Body of pancreas (tissue), 4 donors: ENCODE data around the gene OR10P1. TPM values are rescaled to one million over a fixed set of nuclear protein-coding genes. Genes with fewer than 3 reads are reported as not detected.
A peak's percentile ranks its signal among the peaks of the same experiment; 100 is the strongest.

Experiments used
- ATAC-seq: fragments of 150-250 bp; one replicate; pipeline ENCODE4 v1.9.1; 2016
- DNase-seq, 4 donors: peaks; one replicate each; pipeline ENCODE4 v3.0.0-alpha.2; 2019
- H3K27ac ChIP-seq, 4 donors: fragments of 200-600 bp; sonication (generic); 1 replicate in 3 of 4; 2 replicates in 1 of 4; pipeline versions ENCODE4 v1.5.1 to v1.6.1; 2016 to 2019; ENCODE audit warnings: mild to moderate bottlenecking in 1 of 4, mixed read lengths in 1 of 4, moderate library complexity in 1 of 4
- H3K27me3 ChIP-seq, 2 donors: fragments of 200-600 bp; sonication (generic); one replicate each; pipeline ENCODE4 v1.6.0; 2016; ENCODE audit warnings: mild to moderate bottlenecking in 1 of 2
- H3K36me3 ChIP-seq, 2 donors: fragments of 200-600 bp; sonication (generic); replicated peaks in 1 of 2; 2 replicates each; pipeline ENCODE4 v1.5.1; 2016; ENCODE audit warnings: low read depth in 2 of 2; ENCODE audit not compliant: insufficient read depth in 1 of 2
- H3K4me1 ChIP-seq: fragments of 200-600 bp; sonication (generic); one replicate; pipeline ENCODE4 v1.6.0; 2016
- H3K4me3 ChIP-seq, 2 donors: fragments of 200-600 bp; sonication (generic); 1 replicate in 1 of 2; 2 replicates in 1 of 2; pipeline ENCODE4 v1.5.1; 2016 to 2019
- H3K9me3 ChIP-seq, 3 donors: fragments of 200-600 bp; sonication (generic); 1 replicate in 2 of 3; 2 replicates in 1 of 3; pipeline ENCODE4 v1.5.1; 2016
- POLR2A ChIP-seq, 3 donors: fragments of 450-650 bp; IDR thresholded peaks; one replicate each; pipeline ENCODE4 v1.6.1; 2016; ENCODE audit warnings: antibody characterized with exemption in 3 of 3, mild to moderate bottlenecking in 2 of 3
- WGBS, 2 donors: methylation state at CpG; one replicate each; pipeline ENCODE4 v1.1.5; 2017; 5-methylcytosine and 5-hydroxymethylcytosine counted together
- intact Hi-C: fragments of 100-400 bp; cut with DNase I; formaldehyde crosslinking; loops from one replicate; pipeline ENCODE4 v1.15.1; 2023
- total RNA-seq, 2 donors: library from RNA; depleted of rRNA; stranded (reverse); fragments of >200 nt; gene quantifications; one replicate each; pipeline ENCODE4 v1.1.0, GENCODE V29; 2016
- TF ChIP-seq, protein P1 (sequence below), 7 experiments: fragments of 450-650 bp in 4 of 7; fragments of 200-600 bp in 3 of 7; sonication (generic) in 3 of 7; IDR thresholded peaks; one replicate each; pipeline ENCODE4 v1.5.1; 2016 to 2019; ENCODE audit warnings: antibody characterized with exemption in 7 of 7

The OR10P1 gene
- total RNA-seq, 2 donors from 2014 or later = not detected

DNA sequence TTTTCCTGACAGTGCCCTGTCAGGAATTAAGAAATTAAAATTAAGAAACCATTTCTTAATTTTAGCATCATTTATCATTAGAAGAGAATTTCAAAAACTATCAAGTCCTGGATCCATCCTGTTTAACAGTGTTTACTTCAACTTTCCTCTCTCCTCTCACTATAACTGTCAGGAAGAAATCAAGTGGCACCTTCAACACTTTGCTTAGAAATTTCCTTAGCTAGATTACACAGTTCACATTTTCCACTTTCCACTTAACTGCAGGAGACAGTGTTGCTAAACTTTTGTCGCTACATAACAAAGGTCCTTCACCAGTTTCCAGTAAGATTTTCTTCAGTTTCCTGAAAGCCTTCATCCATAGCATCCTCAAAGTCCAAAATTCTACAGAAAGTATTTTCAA is 21.9 kb upstream of the OR10P1 start:
- H3K4me1 ChIP-seq = peaks cover 4% of the 10 kb centered on the region
- H3K36me3 ChIP-seq = no peaks in the 10 kb centered on the region
- H3K27ac ChIP-seq = no peak overlapping the region
- H3K4me3 ChIP-seq = no peak overlapping the region
- intact Hi-C loops = loop anchor here (5.0 kb wide), 1 partner anchor 422 kb away; no protein-coding TSS in a partner anchor
- TF ChIP-seq, protein P1, sequence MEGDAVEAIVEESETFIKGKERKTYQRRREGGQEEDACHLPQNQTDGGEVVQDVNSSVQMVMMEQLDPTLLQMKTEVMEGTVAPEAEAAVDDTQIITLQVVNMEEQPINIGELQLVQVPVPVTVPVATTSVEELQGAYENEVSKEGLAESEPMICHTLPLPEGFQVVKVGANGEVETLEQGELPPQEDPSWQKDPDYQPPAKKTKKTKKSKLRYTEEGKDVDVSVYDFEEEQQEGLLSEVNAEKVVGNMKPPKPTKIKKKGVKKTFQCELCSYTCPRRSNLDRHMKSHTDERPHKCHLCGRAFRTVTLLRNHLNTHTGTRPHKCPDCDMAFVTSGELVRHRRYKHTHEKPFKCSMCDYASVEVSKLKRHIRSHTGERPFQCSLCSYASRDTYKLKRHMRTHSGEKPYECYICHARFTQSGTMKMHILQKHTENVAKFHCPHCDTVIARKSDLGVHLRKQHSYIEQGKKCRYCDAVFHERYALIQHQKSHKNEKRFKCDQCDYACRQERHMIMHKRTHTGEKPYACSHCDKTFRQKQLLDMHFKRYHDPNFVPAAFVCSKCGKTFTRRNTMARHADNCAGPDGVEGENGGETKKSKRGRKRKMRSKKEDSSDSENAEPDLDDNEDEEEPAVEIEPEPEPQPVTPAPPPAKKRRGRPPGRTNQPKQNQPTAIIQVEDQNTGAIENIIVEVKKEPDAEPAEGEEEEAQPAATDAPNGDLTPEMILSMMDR (IDR thresholded peaks at IDR 0.05) = no peak
- no peak for TF ChIP-seq POLR2A (IDR thresholded peaks at IDR 0.05)
- no peak for ATAC-seq
- no peaks in the 10 kb centered on the region for H3K27me3 ChIP-seq
- 86 to 97% methylated on average over 1 of the region's 1 CpG for WGBS, 2 donors
- DNase-seq = no peak
- H3K9me3 ChIP-seq = peaks cover 0 to 18% (median 0%) of the 10 kb centered on the region in 3 donors

DNA sequence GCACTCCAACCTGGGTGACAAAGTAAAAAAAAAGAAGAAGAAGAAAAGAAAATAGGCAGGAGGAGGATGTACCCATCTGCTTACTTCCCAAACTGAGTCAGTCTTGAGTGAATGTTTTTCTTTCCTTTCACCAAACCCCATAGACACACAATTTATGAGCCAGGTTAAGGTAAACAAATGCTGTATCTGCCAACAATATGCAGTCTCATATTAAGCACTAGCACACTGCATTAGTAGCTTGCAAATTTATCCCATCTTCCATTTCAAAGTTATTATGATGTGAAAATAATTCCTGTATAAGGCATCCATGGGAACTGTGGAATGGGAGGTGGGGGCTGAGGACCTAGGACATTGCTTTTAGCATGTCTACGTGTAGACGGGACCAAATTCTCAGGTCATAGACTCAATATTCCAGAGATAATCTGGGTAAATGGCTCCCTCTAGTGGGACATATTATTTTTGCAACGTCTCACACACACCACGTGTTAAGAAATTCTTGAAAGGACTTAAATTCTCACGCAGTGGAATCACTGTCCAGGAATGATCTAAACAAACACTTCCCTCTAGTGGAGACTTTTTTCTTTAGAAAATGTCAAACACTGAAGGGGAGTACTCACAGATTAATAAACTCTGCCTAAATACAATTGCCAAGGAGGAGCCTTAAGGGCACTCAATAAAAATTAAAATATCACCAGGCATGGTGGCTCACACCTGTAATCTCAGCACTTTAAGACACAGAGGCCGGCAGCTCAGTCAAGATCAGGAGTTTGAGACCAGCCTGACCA is 17.1 kb upstream of the OR10P1 start:
- 1 to 2% methylated on average over 6 of the region's 6 CpGs for WGBS, 2 donors
- Histone ChIP-seq H3K27me3 (no peaks in the 10 kb centered on the region), H3K36me3 (no peaks in the 10 kb centered on the region), H3K9me3 (peaks cover 0 to 18% (median 0%) of the 10 kb centered on the region in 3 donors), H3K4me1 (peaks cover 4% of the 10 kb centered on the region), H3K27ac (no peak overlapping the region), H3K4me3 (no peak overlapping the region)
- TF ChIP-seq, protein P1 (IDR thresholded peaks at IDR 0.05) = peak; percentile 56 to 93 (median 88)
- no peak for TF ChIP-seq POLR2A (IDR thresholded peaks at IDR 0.05)
- ATAC-seq = peak; percentile 89
- intact Hi-C loops = loop anchor here (5.0 kb wide), 1 partner anchor 427 kb away; no protein-coding TSS in a partner anchor
- peak; percentile 41 to 78 (median 48) for DNase-seq

DNA sequence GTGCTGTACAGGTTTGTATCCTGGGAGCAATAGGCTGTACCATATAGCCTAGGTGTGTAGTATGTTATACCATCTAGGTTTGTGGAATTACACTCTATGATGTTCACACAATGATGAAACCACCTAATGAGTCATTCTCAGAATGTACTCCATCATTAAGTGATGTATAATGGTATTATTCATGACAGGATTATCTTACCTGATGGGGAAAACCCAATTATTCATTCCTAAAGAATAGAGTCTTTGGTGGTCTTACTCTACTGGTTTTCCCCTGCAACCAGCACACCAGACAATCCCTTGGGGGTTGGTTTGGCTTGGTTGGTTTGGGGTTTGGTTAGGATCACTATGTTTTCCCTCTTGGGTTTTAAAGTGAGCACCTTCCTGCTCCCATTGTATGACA is 12.6 kb upstream of the OR10P1 start:
- H3K4me3 ChIP-seq = no peak overlapping the region
- intact Hi-C loops = no loop called here
- H3K4me1 ChIP-seq = peaks cover 4% of the 10 kb centered on the region
- H3K36me3 ChIP-seq = no peaks in the 10 kb centered on the region
- DNase-seq (no peak), ATAC-seq (no peak)
- no peaks in the 10 kb centered on the region for H3K27me3 ChIP-seq
- H3K27ac ChIP-seq = no peak overlapping the region
- H3K9me3 ChIP-seq = no peaks in the 10 kb centered on the region
- no peak for TF ChIP-seq POLR2A (IDR thresholded peaks at IDR 0.05)
- TF ChIP-seq, protein P1 (IDR thresholded peaks at IDR 0.05) = no peak

- 72 to 77% methylated on average over 4 of the region's 4 CpGs for WGBS, 2 donors
- ATAC-seq = no peak
- intact Hi-C loops = no loop called here
These were observed 10.5 kb upstream of the OR10P1 start for GRCh38 chr12:55626154-55626553.

More at GRCh38 chr12:55626154-55626553, 10.5 kb upstream of the OR10P1 start:
- Histone ChIP-seq H3K9me3 (no peaks in the 10 kb centered on the region), H3K27ac (no peak overlapping the region), H3K4me3 (no peak overlapping the region), H3K4me1 (no peaks in the 10 kb centered on the region), H3K27me3 (no peaks in the 10 kb centered on the region), H3K36me3 (no peaks in the 10 kb centered on the region)
- TF ChIP-seq, protein P1 (IDR thresholded peaks at IDR 0.05) = no peak
- no peak for TF ChIP-seq POLR2A (IDR thresholded peaks at IDR 0.05)
- no peak for DNase-seq
